ENCODE results near the gene SFI1.

The SFI1 gene

DNA sequence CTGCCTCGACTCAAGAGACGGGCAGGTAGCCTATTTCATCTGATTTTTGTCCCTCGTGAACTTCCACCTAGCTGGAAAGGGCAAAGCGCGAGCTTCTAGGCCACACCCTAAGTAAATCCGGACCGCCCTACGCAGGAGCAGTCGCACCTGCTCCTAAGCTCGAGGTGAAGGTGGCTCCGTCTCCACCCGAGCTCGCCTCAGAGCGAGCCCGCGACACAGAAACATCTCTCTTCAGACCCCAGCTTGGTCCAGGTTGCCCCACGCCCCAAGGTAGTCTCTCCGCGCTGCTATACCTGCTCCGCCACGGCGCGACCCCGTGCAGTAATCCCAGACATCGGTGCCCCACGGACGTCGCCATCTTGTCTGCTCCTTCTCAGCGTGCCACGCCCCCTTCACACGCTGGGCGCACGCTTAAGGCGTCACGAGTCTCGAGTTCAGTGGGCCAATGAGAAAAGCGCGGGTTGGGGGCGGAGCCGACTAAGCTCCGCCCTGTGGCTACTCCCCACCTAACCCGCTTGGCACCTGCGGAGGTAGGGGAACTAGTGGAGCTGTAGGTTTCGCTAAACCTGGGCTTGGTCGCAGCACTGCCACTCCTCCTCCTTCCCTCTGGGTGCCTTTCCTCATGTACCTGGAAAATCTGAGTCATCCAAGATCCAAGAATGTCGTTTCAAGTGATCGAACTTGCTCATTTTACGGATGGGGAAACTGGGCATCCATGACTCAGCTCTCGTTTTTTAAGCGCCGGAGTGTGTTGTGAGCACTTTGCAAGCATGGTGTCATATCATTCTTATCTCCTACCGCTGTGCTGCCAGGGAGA, 165.7 kb downstream of the SFI1 start, which contains the start of gene PISD:
Gene PISD, minus strand, starts transcription at position 365 of the 817 bp plus-strand sequence. Its CDS starts 7 bp downstream, at position 358.
- 2% methylated on average over 51 of the region's 52 CpGs for WGBS (ENCODE audit: insufficient coverage)
- H3K27ac ChIP-seq (ENCODE audit: insufficient read depth in 1 of 2, low read depth in 1 of 2, low read length in 2 of 2, poor library complexity in 1 of 2, severe bottlenecking in 2 of 2), result peak within 1 kb of the TSS; percentile 51 to 87
- no peaks in the 10 kb centered on the region for H3K9me3 ChIP-seq (ENCODE audit: control extremely low read depth in 1 of 5, control insufficient read depth in 4 of 5, insufficient read depth in 2 of 5, low read depth in 1 of 5, low read length in 4 of 5)
- no peaks in the 10 kb centered on the region for H3K36me3 ChIP-seq (ENCODE audit: control insufficient read depth in 4 of 4, insufficient read depth in 4 of 4, low read length in 3 of 4)
- DNase-seq, result peak; percentile 96 to 98 (median 97)
- ChIA-PET CTCF (interaction anchor here (0.5 to 3.0 kb wide), 7 partner anchors 9 to 830 kb away, joined by 3 to 14 read pairs (median 4); no protein-coding TSS in a partner anchor), POLR2A (interaction anchor here (0.9 to 1.2 kb wide), 2 partner anchors 17 to 24 kb away, joined by 3 read pairs; no protein-coding TSS in a partner anchor)
- peaks cover 9 to 18% (median 14%) of the 10 kb centered on the region in 4 experiments for H3K4me1 ChIP-seq (ENCODE audit: control extremely low read depth in 1 of 4, control insufficient read depth in 4 of 4, insufficient read depth in 4 of 4, low read length in 3 of 4)
- H3K4me3 ChIP-seq (ENCODE audit: control insufficient read depth in 1 of 7, extremely low read depth in 1 of 7, insufficient read depth in 4 of 7, low read depth in 2 of 7, low read length in 6 of 7), result peak within 1 kb of the TSS; percentile 85 to 100 (median 95)
- no peaks in the 10 kb centered on the region for H3K27me3 ChIP-seq (replicated peaks in 2 of 5; ENCODE audit: control insufficient read depth in 4 of 5, insufficient read depth in 5 of 5, low read length in 4 of 5)

DNA sequence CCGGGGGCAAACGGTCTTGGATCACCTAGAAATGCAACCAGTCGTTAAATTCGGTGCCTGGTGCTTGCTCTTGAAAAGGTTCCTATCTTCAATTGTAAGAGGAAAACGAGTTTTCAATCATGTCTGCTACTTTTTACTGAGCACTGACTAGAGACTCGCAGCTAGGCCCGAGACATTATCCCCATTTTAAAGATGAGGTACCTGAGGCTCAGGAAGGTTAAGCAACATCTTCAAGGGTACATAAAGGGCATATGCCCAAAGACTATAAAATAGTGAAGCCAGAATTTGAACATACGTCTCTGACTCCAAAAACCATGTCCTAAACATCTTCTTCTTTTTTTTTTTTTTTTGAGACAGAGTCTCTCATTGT, 166.3 kb downstream of the SFI1 start:
- Histone ChIP-seq H3K9me3 (ENCODE audit: control extremely low read depth in 1 of 5, control insufficient read depth in 4 of 5, insufficient read depth in 2 of 5, low read depth in 1 of 5, low read length in 4 of 5) (no peaks in the 10 kb centered on the region), H3K36me3 (ENCODE audit: control insufficient read depth in 4 of 4, insufficient read depth in 4 of 4, low read length in 3 of 4) (no peaks in the 10 kb centered on the region), H3K27ac (ENCODE audit: insufficient read depth in 1 of 2, low read depth in 1 of 2, low read length in 2 of 2, poor library complexity in 1 of 2, severe bottlenecking in 2 of 2) (peak overlapping the region; percentile 18 to 87), H3K4me1 (ENCODE audit: control extremely low read depth in 1 of 4, control insufficient read depth in 4 of 4, insufficient read depth in 4 of 4, low read length in 3 of 4) (peaks cover 9 to 18% (median 14%) of the 10 kb centered on the region in 4 experiments), H3K27me3 (replicated peaks in 2 of 5; ENCODE audit: control insufficient read depth in 4 of 5, insufficient read depth in 5 of 5, low read length in 4 of 5) (no peaks in the 10 kb centered on the region), H3K4me3 (ENCODE audit: control insufficient read depth in 1 of 7, extremely low read depth in 1 of 7, insufficient read depth in 4 of 7, low read depth in 2 of 7, low read length in 6 of 7) (peak overlapping the region; percentile 85 to 100 (median 95))
- ChIA-PET POLR2A (interaction anchor here (1.2 kb wide), 1 partner anchor 18 kb away, joined by 3 read pairs; no protein-coding TSS in a partner anchor), CTCF (interaction anchor here (1.3 to 3.0 kb wide), 6 partner anchors 9 to 285 kb away, joined by 3 to 14 read pairs (median 5); no protein-coding TSS in a partner anchor)
- WGBS (ENCODE audit: insufficient coverage), result 66% methylated on average over 8 of the region's 8 CpGs
- no peak for DNase-seq

Measured in common myeloid progenitor, CD34-positive (primary cell).